Heart left ventricle (tissue), 13 donors: Measurements from ENCODE around the gene ABCC4.

Source experiments
- POLR2A ChIP-seq, 2 donors: fragments of 450-650 bp; IDR thresholded peaks; one replicate each; pipeline ENCODE4 v1.6.1; 2017; ENCODE audit warnings: antibody characterized with exemption in 2 of 2, mild to moderate bottlenecking in 2 of 2, moderate library complexity in 2 of 2
- TF ChIP-seq, protein P1 (sequence below), 12 donors: fragments of 200-600 bp; sonication (generic) in 4 of 12; IDR thresholded peaks; one replicate each; pipeline versions ENCODE4 v1.5.0 to v1.8.0; 2018 to 2022; ENCODE audit warnings: antibody characterized with exemption in 12 of 12, mild to moderate bottlenecking in 5 of 12
- donor health status: ischemic (EF 13 %, LVEDD 7.1; RV severe dilation, severe dysfunction).
- donor health status: DM: no; HTN: yes; CAD: no.
- donor health status: DM: no; HTN: no; CAD: no.
- donor health status: ischemic (EF 25% LVEDD 6.9; RV normal size, moderate dysfunction).
- donor health status: ischemic (EF 25% LVEDD 5.7; RV mildly dilated, moderate dysfunction).
- donor health status: ischemic (EF 35%, LVEDD 5.7; RV mildly dilated, moderate dysfunction).
- donor health status: nonischemic (EF 11% LVEDD 7.7; RV severe dilation, severe dysfunction).
- donor health status: DM: yes; HTN: yes; CAD: no.
- donor health status: PGD.
- donor health status: ischemic (EF 29% LVEDD 5.4; RV normal size, mild dysfunction).
- donor health status: nonischemic (EF 23%, LVEDD 6.1; RV moderate dilation, normal function).

DNA sequence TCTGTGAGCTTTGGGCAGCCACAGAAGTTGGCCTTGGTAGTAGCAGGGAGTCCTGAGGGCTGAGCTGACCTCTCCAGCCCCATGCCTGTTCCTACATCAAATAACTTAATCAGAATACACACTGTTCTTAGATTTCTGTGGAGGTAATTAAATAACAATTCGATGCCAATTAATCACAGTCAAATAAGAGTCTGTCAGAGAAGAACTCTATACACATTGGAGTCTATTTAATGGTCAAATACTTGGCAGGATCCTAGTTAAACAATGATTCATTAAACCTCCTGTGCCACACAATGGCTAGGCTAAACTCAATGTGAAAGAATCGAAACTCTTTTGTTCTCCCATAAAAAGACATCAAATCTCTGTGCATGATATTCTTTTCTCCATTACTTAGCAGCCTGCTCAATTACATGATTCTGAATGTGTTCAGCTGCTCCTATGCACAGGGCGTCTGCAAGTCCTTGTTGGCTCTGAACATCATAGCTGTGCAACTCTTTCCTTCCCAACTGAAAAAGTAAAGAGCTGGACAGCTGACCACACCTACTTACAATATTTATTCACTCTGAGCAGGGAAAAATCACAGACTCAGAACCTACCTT, 173.1 kb downstream of the ABCC4 start:
- TF ChIP-seq, protein P1, sequence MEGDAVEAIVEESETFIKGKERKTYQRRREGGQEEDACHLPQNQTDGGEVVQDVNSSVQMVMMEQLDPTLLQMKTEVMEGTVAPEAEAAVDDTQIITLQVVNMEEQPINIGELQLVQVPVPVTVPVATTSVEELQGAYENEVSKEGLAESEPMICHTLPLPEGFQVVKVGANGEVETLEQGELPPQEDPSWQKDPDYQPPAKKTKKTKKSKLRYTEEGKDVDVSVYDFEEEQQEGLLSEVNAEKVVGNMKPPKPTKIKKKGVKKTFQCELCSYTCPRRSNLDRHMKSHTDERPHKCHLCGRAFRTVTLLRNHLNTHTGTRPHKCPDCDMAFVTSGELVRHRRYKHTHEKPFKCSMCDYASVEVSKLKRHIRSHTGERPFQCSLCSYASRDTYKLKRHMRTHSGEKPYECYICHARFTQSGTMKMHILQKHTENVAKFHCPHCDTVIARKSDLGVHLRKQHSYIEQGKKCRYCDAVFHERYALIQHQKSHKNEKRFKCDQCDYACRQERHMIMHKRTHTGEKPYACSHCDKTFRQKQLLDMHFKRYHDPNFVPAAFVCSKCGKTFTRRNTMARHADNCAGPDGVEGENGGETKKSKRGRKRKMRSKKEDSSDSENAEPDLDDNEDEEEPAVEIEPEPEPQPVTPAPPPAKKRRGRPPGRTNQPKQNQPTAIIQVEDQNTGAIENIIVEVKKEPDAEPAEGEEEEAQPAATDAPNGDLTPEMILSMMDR (IDR thresholded peaks at IDR 0.05): no peak
- no peak for TF ChIP-seq POLR2A (IDR thresholded peaks at IDR 0.05)
